HG02798 (cell line): ENCODE data around the gene THADA.
A peak's percentile ranks its signal among the peaks of the same experiment; 100 is the strongest.

Source experiments
- ATAC-seq: cut with Tn5 transposase; IDR thresholded peaks from one replicate; pipeline ENCODE4 v1.9.1; 2021; ENCODE audit warnings: mild to moderate bottlenecking; ENCODE audit not compliant: unreplicated experiment, poor library complexity

The THADA gene

DNA sequence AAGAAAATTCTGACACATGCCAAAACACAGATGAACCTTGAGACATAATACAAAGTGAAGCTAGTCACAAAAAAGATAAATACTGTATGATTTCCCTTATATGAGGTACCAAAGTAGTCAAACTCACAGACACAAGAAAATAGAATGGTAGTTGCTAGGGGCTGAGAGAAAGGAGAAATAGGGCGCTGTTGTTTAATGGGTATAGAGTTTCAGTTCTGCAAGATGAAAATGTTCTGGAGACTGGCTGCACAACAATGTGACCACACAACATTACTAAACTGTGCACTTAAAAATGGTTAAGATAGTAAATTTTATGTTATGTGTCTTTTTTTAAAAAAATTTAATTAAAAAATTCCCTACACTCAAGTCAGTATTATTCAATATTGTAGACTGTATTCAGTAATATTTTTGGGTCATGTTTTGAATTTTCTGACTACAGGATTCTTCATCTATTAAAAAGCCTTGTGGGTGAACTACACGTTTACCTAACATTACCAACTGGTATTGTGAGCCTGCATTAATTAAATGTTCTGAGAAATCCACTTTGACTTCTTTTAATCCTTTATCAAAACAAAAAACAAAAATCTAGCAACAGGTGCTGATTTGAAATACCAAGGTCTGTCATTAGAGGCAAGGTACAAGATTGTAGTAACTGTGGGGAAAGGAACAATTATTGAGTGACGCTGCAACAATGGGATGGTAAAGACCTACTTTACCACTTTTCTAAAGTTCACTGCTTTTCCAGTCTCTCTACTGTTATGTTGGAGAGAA, 228.6 kb downstream of the THADA start:
- ATAC-seq: peak; percentile 58

DNA sequence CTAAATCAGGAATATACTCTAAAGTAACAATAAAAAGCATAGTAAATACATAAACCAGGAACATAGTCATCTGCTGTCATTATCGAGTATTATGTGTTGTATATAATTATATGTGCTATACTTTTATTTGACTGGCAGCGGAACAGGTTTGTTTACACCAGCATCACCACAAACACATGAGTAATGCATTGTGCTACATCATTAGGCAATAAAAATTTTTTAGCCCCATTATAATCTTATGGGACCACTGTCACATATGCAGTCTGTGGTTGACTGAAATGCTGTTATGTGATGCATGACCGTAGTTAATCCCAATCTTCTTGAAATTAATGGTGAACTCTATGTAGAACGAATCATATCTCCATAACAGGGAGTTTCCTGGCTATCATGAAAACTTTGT, 232.7 kb downstream of the THADA start:
- no peak for ATAC-seq

DNA sequence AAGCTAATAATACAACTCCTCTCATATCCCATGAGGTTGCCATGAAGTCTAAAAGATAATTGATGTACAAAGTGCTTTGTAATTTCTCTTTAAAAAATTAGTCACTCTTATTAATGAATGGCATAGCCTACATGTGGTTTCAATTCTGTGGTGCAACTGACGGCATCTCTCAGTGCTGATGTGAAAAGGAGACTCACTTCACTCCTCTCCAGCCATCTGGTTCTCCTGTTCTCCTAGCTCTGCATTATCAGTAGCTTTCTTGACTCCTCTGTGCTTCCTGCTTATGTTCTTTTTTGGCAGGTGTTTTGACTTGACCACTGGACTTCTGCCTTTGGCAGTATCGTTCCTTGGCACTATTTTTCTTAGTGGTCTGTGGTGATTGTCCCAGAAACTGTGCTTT, 234.6 kb downstream of the THADA start:
- no peak for ATAC-seq

GRCh38 chr2:43360137-43360536, 235.7 kb downstream of the THADA start:
- no peak for ATAC-seq

GRCh38 chr2:43358410-43359201, 237.2 kb downstream of the THADA start:
- no peak for ATAC-seq

DNA sequence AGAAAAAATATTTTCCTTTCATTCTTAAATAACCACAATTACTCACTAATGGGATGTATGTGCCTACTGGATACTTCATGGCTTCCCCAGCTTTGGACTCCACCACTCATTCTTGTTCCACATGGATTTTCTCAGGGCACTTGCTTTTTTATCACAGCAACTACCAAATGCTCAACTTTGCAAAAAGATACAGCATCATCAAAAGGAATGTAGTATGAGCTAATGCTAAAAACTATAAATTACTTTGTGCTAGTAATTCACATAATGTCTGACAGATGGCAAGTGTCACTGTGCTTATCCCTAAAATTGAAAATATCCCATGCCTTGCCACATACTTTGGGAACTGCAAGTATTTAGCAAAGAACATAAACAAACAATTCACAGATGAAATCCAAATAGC, 239.1 kb downstream of the THADA start:
- no peak for ATAC-seq

DNA sequence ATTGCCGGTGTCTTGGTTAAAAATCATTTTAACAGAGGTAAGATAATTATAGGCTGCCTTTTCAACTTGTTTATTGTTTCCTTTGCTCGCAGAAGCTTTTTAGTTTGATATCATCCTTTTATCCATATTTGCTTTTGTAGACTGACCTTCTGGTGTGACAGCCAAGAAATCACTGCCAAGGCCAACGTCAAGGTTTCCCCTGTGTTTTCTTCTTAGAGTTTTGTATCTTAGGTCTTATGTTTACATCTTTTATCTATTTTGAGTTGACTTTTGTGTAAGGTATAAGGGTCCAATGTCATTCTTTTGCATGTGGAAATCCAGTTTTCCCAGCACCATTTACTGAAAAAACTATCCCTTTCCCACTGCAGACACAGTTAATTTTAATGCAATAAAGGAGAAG, 240.4 kb downstream of the THADA start:
- no peak for ATAC-seq

DNA sequence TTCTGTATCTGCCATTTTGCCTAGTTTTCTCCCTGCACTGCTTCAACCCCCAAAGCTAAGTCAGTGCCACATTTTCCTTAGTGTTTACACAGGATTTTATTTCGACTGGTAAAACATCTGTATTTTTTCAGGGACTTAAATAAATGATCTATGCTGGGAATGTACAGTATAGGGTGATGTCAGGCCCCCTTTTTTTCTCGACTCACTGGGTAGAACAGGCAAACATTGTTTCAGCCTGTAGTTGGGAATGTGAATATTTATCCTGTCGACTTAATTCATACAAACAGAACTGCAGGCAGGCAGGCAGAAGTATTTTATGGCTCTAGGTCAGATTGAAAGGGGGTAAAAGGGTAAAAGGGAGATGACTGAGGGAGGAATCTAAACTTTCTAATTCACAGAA, 245.9 kb downstream of the THADA start:
- ATAC-seq: no peak

DNA sequence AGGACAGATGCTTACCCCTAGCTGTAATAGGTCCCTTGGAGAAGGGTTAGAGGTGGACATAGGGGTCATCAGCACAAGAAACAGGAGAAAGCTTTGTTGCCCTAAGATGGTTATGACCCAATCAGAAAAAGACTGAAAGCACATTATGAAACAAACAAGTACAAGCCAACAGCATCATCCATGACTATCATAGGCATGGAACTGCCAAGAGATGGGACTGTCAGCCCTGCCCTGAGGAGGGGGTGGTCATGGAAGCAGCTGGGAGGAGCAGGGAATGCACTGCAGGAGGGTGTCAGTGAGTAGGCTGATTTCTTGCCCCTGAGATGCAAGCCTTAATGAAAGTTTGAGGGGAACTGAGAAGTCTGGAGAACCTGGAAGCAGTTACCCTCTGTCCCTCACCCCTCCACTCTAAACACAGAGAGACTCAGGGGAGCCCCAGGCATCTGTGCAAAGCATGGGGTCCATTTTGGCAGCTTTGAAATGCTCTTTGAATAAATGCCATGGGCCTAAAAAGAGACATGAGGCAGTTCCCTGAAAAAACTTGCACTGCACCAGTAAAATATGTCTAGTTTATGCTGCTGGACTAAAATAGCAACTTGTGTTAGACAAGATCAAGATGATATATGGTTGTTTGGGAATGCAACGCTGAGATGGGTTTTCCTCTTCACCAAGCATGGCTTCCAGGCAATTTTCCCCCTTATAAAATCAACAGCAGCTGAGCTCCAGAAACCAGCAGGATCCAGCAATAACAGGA, 246.8 kb downstream of the THADA start:
- no peak for ATAC-seq

DNA sequence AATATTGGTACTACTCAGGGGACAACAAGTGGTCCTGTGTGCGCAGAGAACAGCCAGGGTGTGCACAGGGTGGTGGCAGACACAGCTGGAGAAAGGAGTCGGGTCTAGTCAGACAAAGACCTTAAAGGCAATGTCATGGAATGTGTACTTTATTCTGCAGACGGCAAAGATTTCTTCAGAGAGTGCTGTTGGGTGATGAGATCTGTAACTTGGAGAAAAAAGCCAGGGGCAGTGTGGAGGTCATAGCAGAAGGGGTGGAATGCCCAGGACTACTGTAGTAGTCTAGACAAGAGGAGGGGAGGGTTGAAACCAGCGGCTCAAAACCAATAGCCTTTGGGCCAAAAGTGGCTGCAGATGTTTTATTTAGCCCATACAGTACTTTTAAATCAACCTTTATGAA, 248.1 kb downstream of the THADA start:
- ATAC-seq: no peak

- no peak for ATAC-seq
Observed at GRCh38 chr2:43346602-43347567, 249.0 kb downstream of the THADA start.

GRCh38 chr2:43345872-43346271, 250.0 kb downstream of the THADA start:
- no peak for ATAC-seq

DNA sequence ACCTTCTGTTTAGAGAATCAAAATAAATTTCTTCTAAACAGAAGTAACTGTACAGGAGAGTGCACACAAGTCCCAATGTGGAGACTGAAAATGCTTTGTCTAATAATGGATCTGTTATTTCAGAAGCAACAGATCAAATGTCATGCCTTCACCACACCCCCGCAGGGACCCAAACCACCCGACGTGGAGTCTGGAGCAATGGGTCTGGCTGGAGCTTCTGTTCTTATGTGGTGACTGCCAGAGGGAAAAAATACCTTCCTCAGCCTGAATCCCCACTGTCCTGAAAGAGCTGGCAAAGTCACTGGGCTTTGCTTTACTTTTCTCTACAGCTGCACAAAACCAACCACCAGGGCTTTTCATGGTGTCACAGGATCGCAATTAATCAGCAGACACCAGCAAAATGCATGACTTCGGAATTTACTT, 250.4 kb downstream of the THADA start:
- ATAC-seq: no peak

GRCh38 chr2:43344868-43345373, 250.9 kb downstream of the THADA start:
- no peak for ATAC-seq

DNA sequence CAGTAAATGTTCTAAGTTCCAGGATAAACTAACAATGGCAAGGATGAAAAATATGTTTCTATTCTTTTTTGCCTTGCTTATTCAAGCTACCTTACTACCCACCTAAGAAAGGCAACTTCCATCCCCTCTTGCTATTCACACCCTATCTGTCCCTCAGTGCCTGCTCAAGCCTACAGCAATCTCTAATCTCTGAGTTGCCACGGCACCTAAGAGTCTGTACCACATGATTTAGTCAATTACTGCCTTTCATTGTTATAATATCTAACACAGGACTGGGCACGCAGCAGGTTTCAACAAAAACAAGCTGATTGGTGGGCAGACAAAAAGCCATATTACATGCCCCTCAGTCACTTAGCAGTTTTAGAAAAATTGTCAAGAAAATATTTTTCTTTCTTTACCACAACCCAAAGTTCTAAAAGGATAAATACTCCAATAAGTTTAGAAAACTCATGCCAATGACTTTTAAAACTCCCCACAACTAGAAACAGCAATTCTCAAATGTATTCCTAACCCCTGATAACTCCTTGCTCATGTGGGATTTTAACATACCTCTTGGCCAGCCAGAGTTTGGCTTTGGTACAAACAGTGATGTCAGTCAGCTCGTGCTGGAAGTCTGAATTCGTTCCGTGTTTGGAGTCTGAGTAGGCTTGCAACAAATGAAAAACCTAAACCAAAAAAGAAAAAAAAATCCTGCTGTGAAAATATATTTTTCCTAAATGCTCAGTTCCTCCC, 252.1 kb downstream of the THADA start:
- ATAC-seq: no peak

DNA sequence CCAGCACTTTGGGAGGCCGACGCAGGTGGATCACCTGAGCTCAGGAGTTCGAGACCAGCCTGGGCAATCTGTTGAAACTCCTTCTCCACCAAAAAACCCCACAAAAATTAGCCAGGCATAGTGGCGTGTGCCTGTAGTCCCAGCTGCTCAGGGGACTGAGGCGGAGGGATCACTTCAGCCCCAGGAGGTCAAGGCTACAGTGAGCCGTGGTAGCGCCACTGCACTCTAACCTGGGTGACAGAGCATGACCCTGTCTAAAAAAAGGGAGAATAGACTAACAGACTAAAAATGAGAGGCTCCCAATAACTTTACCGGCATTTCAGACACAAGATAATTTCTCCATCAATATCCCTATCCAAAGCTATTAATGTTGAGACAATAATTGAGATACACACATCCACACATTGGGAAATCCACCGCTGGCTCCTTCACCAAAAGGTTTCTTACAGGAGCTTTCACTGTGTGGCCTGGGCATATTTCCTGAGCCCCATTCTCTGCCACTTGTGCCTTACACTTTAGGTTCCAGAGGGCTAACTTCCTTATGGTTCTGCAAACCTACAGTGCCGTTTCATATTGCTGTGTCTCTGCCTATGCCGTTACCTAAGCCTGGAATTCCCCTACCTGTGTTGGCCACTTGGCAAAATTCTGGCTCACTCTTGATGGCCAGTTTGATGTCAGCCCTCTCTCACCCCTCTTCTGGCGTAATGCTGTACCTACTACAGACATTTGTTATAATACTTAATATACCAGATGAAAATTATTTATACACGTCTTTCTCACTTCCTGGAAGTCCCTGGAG, 253.7 kb downstream of the THADA start:
- no peak for ATAC-seq

DNA sequence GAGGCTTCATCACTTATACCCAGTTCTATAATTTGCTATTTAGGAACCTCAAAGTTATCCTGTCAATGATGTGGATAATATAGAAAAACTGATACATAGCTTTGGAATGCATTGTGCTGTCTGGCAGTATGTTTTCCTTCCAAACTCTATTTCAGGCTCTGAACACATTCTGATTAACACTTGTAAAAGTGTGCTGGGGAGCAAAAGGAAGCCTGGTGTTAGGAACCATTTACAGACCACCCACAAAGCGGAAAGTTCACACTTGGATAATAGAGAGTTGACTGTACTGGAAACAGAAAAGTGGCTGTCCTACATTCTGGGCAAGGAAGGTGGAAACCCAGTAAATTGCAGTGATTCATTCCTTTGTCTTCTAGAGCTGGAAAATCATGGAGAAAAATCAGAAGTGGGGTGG, 254.9 kb downstream of the THADA start:
- ATAC-seq: no peak

DNA sequence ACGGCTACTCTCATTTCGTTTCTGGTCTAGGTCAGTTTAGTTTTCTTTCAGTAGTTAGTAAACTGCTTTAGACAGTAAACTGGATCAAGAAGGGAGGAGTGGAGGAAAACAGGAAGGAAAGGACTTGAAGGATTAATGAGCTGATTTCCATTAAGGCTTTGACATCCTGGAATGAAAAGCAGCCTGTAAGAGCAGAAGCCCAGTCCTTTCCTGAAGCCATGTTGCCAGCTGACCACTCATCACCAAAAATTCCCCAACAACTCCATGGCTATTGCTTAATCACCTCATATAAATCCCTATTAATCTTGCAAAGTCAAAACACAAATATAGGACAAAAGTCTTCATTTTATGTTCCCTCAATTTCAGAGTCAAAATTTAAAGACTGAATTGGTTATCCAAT, 255.8 kb downstream of the THADA start:
- no peak for ATAC-seq
